HG03520 (cell line): ENCODE results near the gene ABHD12.
"Not testable (repeated sequence)": the region's sequence is repeated elsewhere in the genome, so short reads cannot be mapped to it uniquely, and the experiment has no call there.

Experiments
- ATAC-seq: cut with Tn5 transposase; IDR thresholded peaks from one replicate; pipeline ENCODE4 v1.9.1; 2021; ENCODE audit warnings: mild to moderate bottlenecking, moderate library complexity; ENCODE audit not compliant: unreplicated experiment

Gene ABHD12

DNA sequence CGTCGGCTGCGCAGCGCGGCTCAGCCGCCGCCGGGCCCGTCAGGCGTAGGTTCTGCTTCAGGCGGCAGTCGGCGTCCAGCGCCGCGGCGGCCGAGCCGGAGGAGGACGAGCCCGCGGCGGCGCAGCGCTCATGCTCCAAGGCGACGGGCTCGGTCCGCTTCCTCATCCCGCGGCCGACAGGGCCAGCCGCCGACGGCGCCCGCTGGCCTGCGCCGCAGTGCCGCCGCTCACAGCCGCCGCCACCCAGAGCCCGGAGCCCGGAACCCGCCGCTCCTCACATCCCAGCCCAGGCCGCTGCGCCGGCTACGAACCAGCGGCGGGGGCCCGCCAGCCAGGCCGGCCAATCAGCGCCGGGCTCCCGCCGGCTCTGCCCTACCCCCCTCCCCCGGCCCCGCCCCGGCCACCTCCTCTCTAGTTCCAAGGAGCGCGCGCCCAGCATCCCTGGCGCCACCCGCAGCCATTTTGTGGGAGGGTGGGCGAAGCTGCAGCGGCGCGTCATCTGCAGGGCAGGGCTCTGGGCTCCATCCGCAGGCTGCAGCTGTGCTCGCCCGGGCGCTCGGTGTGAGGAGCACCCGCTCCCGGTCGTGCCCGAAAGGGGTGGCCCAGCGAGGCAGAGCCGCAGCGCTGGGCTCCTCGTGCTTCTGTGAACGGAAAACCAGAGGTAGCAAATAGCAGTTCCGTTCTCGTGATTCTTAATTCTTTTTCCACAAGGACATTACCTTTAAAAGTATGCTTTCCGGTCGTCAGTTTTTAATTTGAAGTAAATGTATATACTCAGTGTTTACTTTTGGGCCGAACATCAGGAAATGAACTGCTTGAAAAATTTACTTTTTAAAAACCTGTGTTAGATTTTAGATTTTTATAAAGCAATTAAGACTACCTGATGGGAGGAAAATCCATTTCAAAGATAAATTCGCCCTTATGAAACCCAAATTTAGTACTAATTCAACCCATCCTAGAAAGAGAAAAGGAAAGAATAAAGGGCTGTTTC lies at the start of gene ABHD12:
ABHD12 (minus strand) TSS at position 298 of the 991 bp plus-strand sequence; CDS start at position 166, 132 bp downstream.
- ATAC-seq = peak; percentile 89

GRCh38 chr20:25439328-25439727 lies 48.7 kb upstream of the ABHD12 start:
- ATAC-seq = no peak

DNA sequence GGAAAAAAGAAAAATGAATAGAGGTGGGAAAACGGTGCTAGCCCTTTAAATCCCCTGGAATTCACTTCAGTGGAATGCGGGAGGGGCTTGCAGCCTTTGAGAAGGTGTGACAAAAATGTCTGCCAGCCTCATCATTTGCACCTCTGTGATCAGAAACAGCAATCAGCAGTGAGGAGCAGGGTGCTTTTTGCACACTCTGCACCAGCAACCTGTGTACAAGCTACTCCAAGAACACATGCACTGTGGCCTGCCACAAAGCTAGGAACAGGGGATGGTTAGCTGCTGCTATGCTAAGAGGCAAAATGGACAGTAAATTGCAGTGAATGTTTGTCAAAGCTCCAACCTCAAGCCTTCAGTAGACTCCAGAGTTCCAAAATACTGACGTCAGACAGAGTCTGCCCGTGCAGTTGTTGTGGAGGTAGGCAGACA lies 46.5 kb upstream of the ABHD12 start:
- no peak for ATAC-seq

DNA sequence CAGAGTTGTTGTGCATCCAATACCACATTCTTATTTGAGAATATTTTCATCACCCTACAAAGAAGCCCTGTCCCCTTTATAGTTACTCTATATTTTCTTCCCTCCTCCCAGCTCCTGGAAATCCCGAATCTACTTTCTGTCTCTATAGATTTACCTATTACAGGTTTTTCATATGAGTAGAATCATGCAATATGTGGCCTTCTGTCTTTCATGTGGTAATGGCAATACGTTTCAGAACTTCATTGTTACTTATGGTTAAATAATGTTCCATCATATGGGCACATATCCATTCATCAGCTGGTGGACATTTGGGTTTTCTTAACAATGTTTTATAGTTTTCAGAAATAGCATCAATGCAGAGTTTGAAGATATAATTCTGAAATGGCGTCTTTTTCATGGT lies 33.9 kb upstream of the ABHD12 start:
- ATAC-seq = no peak

DNA sequence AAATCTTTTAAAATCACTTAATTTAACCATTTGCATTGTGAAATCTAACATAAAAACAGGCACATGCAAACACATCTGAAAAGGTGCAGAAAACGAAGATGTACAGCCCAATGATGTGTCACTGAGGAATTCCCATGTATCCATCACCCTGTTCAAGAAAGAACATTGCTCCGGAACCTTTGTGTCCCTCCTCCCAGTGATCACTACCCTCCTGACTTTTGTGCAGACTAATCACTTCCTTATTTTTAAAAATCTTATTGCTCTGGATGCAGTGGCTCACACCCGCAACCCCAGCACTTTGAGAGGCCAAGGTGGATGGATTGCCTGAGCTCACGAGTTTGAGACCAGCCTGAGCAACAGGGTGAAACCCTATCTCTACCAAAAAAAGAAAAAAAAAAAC lies 31.4 kb upstream of the ABHD12 start:
- no peak for ATAC-seq

- ATAC-seq = no peak
Observed at GRCh38 chr20:25421102-25421501, 30.5 kb upstream of the ABHD12 start.

DNA sequence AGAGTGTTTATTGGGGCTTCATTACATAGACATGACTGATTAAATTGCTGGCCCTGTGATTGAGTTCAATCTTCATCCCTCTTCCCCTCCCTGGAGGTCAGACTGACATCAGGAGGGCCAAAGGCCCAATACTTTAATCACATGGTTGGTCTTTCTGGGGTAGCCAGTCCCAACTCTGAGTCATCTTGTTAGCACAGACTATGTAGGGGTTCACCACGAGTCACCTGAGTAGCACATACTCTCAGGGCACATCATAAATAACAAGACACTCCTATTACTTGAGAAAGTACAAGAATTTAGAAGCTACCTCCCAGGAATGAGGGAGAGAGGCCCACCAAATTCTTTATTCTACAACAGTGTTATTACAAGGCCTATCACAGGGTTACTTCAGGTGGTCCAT lies 28.1 kb upstream of the ABHD12 start:
- no peak for ATAC-seq

GRCh38 chr20:25408890-25409289 lies 18.3 kb upstream of the ABHD12 start:
- ATAC-seq = no peak

- ATAC-seq = no peak
Observed at GRCh38 chr20:25408170-25408547, 17.5 kb upstream of the ABHD12 start.

GRCh38 chr20:25407311-25408169 lies 16.9 kb upstream of the ABHD12 start, which contains the start of gene GINS1:
GINS1 (plus strand) TSS chr20:25407673; CDS start chr20:25407821, 148 bp downstream.
- ATAC-seq = peak; percentile 76

GRCh38 chr20:25402583-25402982 lies 11.9 kb upstream of the ABHD12 start:
- no peak for ATAC-seq

DNA sequence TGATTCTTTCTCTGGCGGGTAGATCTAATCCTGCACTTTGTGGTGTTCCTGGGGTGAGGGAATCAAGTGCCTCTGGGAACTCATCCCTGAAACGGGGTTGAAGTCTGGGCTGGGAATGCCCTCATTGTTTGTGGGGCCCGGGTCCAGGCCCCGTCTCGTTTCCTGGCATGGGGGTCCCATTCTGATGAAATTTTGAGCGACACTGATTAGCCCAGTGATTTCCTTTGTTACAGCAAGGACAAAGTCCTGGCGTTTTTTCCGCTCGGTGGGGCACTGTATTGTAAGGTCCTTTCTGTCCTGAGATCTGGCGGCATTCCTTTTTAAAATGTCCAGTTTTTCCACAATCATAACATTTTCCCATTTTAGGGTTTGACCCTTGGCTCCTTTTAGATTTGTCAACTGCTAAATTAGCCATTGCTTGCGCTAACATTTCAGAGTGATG lies 9.7 kb upstream of the ABHD12 start:
- not testable (repeated sequence) for ATAC-seq

DNA sequence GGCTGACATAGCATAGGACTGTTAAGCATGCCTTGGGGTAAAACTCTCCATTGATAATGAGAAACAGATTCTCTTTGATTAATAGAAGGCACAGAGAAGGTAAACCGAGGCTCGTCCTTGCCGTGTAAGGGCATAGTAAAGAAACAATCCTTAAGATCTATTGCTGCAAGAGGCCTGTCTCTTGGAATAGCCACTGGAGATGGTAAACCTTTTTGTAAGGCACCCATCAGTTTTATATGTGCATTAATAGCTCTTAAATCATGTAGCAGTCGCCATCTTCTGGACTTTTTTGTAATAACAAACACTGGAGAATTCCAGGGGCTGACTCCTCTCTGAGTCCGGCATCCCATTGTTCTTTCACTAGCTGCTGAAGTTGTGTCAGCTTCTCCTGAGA lies 8.4 kb upstream of the ABHD12 start:
- no peak for ATAC-seq

GRCh38 chr20:25398376-25399036 lies 7.9 kb upstream of the ABHD12 start:
- no peak for ATAC-seq

GRCh38 chr20:25397821-25398220 lies 7.2 kb upstream of the ABHD12 start:
- no peak for ATAC-seq

GRCh38 chr20:25397096-25397495 lies 6.5 kb upstream of the ABHD12 start:
- ATAC-seq = no peak

DNA sequence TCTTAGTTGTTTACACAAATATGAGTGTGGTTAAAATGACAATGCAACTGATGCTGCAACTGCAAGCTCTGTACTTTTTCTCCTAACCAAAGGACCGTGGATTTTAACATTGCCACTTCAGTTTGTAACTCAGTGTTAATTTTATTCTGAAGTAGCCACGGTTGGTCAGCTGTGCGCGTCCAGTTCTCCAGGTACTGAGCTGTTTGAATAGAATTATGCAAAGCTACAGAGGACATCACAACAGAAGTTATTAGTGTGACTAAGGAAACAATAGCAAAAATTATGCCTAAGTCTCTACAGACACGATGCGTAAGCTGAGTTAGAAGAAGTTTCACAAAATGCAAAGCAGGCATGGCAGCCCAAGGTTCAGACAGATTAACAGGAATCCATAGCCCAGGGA lies 4.4 kb upstream of the ABHD12 start:
- ATAC-seq = no peak

- ATAC-seq = no peak
Observed at GRCh38 chr20:25394276-25394675, 3.6 kb upstream of the ABHD12 start.

- peak; percentile 28 for ATAC-seq
Observed at GRCh38 chr20:25389858-25390537, 637 bp downstream of the ABHD12 start.

- no peak for ATAC-seq
Observed at GRCh38 chr20:25389401-25389857, 1.2 kb downstream of the ABHD12 start.
